LNCAP (cell line): Measurements from ENCODE around the gene MSMB.

Source experiments
- TF ChIP-seq, protein P1 (sequence below): fragments of 450-650 bp; IDR thresholded peaks from 2 replicates; pipeline ENCODE4 v1.5.1; 2017; ENCODE audit warnings: mild to moderate bottlenecking

Gene MSMB

DNA sequence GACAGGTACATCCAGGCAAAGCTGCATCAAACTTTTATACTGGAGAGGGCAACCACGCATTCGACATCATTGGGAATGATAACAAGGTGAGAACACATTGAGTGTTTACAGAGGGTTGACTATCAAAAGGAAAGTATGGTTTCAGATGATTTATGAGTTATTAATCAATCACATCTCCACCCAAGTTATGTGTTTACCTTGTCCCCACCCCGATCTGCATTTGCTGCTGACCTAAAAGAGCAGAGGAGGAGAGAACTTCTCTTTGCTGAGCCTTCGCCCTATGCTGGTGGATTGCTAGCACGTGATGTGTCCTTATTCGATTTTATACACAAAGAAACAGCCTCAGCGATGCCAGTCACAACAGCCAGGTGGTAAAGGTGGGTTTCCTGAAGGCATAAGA, at the start of gene MSMB:
TSS of gene MSMB (minus strand) at position 9 of the 400 bp plus-strand sequence. CDS start 32 bp downstream, outside the sequence.
- TF ChIP-seq, protein P1, sequence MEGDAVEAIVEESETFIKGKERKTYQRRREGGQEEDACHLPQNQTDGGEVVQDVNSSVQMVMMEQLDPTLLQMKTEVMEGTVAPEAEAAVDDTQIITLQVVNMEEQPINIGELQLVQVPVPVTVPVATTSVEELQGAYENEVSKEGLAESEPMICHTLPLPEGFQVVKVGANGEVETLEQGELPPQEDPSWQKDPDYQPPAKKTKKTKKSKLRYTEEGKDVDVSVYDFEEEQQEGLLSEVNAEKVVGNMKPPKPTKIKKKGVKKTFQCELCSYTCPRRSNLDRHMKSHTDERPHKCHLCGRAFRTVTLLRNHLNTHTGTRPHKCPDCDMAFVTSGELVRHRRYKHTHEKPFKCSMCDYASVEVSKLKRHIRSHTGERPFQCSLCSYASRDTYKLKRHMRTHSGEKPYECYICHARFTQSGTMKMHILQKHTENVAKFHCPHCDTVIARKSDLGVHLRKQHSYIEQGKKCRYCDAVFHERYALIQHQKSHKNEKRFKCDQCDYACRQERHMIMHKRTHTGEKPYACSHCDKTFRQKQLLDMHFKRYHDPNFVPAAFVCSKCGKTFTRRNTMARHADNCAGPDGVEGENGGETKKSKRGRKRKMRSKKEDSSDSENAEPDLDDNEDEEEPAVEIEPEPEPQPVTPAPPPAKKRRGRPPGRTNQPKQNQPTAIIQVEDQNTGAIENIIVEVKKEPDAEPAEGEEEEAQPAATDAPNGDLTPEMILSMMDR: no peak

GRCh38 chr10:46094931-46095750, 49.1 kb upstream of the MSMB start:
- TF ChIP-seq, protein P1: no peak

- TF ChIP-seq, protein P1: no peak
Measured at GRCh38 chr10:46094197-46094500, 48.1 kb upstream of the MSMB start.

DNA sequence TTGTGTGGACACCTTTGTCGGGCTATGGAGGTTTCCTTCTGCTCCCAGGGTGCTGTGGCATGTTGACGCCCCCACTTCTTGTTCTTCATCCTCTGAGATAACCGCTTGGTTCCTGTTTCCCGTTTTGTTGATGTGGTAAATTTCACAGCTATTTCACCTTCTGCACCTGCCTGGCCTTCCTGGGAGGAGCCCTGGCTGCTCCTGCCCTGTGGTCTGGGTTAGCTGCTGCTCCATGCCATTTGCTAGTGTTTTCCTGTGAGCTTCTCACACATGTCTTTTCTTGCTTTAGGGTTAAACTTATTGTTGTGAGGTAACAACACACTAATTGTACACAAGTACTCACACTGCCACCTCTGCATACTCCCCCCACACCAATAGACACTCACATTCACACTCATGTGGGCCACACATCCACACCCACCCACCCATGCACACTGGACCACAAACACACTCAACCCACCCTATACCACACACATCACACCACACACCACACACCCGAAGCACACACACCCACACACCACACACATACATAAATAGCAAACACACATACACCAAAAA, 46.5 kb upstream of the MSMB start:
- TF ChIP-seq, protein P1: no peak

GRCh38 chr10:46091828-46092523, 45.9 kb upstream of the MSMB start:
- TF ChIP-seq, protein P1: no peak

DNA sequence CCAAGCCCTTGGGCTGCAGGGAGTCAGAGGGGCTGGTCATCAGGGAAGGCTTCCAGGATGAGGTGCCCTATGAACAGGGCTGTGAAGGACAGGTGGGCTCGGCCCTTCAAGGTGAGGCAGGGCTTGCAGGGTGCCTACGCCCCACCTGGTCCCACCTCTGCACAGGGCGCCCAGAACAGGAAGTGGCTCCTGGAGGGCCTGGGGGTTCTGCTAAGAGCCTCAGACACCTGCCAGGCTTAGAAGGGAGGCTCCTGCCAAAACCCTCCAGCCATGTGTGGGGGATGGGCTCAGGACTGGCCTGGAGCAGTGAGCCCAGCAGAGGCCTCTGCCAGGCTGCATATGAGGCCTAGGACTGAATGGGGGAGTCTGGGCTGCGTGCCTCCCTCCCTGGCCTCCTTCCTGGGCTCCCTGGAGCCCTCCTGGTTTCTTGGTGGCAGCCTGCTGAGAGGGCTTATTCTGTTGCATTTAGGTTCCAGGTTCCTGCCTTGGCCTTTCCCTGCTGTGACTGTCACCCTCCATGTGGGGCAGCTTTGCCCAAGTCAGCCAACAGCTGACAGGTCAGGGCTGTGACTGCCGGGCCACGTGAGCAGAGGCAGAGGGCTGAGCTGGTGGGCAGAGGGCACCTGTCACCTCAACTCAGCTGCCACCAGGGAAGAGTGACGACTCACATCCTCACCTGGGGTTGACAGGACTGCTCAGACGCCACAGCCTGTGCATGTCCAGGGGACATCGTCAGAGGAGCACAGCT, 45.2 kb upstream of the MSMB start:
- TF ChIP-seq, protein P1: no peak

GRCh38 chr10:46090258-46090812, 44.3 kb upstream of the MSMB start:
- TF ChIP-seq, protein P1: no peak
